ENCODE data around the gene PABPN1L.

DNA sequence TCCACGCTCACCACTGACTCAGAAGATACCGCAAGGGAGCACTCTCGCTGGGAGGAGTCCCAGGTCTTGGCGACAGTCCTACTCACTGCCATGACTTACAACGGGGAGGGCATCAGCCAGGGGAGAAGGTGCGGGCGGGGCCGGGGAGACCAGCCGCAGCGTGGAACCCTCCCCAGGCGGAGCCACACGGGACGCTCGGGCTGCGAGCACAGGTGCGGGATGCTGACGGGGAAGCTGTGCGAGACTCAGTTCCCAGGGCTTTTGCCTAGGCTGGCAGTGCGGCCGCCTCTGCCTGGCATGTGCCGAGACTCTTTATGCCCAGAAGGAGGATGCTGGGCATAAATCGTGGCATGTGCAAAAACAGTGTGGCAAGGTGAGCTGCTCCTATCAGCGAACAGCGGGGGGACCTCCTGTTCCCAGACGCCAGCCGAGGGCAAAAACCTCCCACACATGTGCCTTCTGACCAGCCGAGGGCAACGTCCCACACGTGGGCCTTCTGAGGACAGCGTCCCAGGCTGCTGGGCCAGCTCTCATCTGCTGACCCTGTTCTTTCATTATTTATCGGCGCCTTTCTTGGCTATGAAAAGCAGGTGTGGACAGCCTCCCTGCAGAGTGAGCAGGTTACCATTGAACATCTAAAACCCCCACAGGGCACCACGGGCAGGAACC lies 15.8 kb downstream of the PABPN1L start:
- no peak for TF ChIP-seq POLR2A (IDR thresholded peaks at IDR 0.05; ENCODE audit: low read depth)
- no peak for TF ChIP-seq CTCF (IDR thresholded peaks at IDR 0.05)
- no peak for TF ChIP-seq EP300 (IDR thresholded peaks at IDR 0.05)
- TF ChIP-seq POLR2AphosphoS5 (IDR thresholded peaks at IDR 0.05): no peak

All from esophagus muscularis mucosa (tissue), 4 donors.